HCT116 (cell line): ENCODE data around the gene MOB3A. TPM values are rescaled to one million over a fixed set of nuclear protein-coding genes. Genes with fewer than 3 reads are reported as not detected.

Experiments
- ATAC-seq: fragments of 200-7000 bp; cut with Tn5 transposase; 2 replicates; pipeline ENCODE4 v1.9.1; 2020; ENCODE audit warnings: mild to moderate bottlenecking, moderate library complexity
- BruUV-seq: library from RNA; stranded (reverse); fragments of 400-500 nt; replicated peaks from 2 replicates; lab custom pipeline; 2021; lab: Mats Ljungman, UMichigan
- CTCF ChIA-PET: fragments of 300-600 bp; sonication (Branson Sonifier 250); formaldehyde crosslinking; loops from one replicate; lab custom pipeline; 2021; ENCODE audit warnings: antibody characterized with exemption; lab: Charles Lee
- POLR2A ChIA-PET: fragments of 300-600, 350-600 bp; sonication (Branson Sonifier 250); formaldehyde crosslinking; loops from one replicate; lab custom pipeline; 2021; ENCODE audit warnings: antibody characterized with exemption; lab: Charles Lee
- RAD21 ChIA-PET, 2 experiments: fragments of 300-600 bp; sonication (Branson Sonifier 250); formaldehyde crosslinking; loops; one replicate each; lab custom pipeline; 2023; ENCODE audit warnings: low total read pairs in 2 of 2; ENCODE audit not compliant: uncharacterized antibody in 2 of 2, unreplicated experiment in 2 of 2, low non-redundant PET in 1 of 2; lab: Charles Lee
- DNase-seq: peaks from one replicate; pipeline ENCODE4 v3.0.0-alpha.2; 2010; ENCODE audit warnings: low read depth, low spot score
- H2AFZ ChIP-seq: fragments of 200-600 bp; shearing (Covaris generic), sonication (generic); 2 replicates; pipeline ENCODE4 v1.6.1; 2017; ENCODE audit warnings: low read depth, mixed run types, mixed read lengths, antibody characterized with exemption, low read length; ENCODE audit not compliant: poor library complexity, severe bottlenecking
- H3K27ac ChIP-seq: 2 replicates; pipeline ENCODE4 v1.5.1; 2012; ENCODE audit warnings: low read depth, low read length
- H3K27me3 ChIP-seq: fragments of 200-600 bp; sonication (generic); 2 replicates; pipeline ENCODE4 v1.6.1; 2016; ENCODE audit warnings: mixed run types, low read length, mixed read lengths; ENCODE audit not compliant: insufficient read depth
- H3K36me3 ChIP-seq, 2 experiments: fragments of 200-500 bp in 1 of 2; fragments of 200-600 bp in 1 of 2; sonication (Bioruptor generic) in 1 of 2; sonication (generic) in 1 of 2; 2 replicates each; pipeline versions ENCODE4 v1.5.1 to v1.6.1; 2014 to 2016; ENCODE audit warnings: low read length in 2 of 2, inconsistent platforms in 1 of 2, mixed read lengths in 1 of 2, mixed run types in 1 of 2; ENCODE audit not compliant: insufficient read depth in 2 of 2, control insufficient read depth in 1 of 2
- H3K4me1 ChIP-seq, 2 experiments: fragments of 200-600 bp in 1 of 2; sonication (generic) in 1 of 2; 2 replicates each; pipeline versions ENCODE4 v1.5.1 to v1.6.1; 2012 to 2017; ENCODE audit warnings: low read length in 2 of 2, inconsistent platforms in 1 of 2, mild to moderate bottlenecking in 1 of 2, mixed read lengths in 1 of 2, mixed run types in 1 of 2, moderate library complexity in 1 of 2; ENCODE audit not compliant: insufficient read depth in 2 of 2, control insufficient read depth in 1 of 2
- H3K4me2 ChIP-seq: fragments of 200-600 bp; sonication (generic); 2 replicates; pipeline ENCODE4 v1.6.1; 2017; ENCODE audit warnings: mixed run types, low read length, mixed read lengths
- H3K4me3 ChIP-seq, 2 experiments: fragments of 200-600 bp in 1 of 2; sonication (generic) in 1 of 2; replicated peaks in 1 of 2; 2 replicates each; pipeline ENCODE4 v1.5.1; 2011 to 2016; ENCODE audit warnings: low read length in 2 of 2, control low read depth in 1 of 2, low read depth in 1 of 2, mild to moderate bottlenecking in 1 of 2, mixed read lengths in 1 of 2, mixed run types in 1 of 2
- H3K79me2 ChIP-seq: fragments of 200-600 bp; sonication (generic); 2 replicates; pipeline ENCODE4 v1.6.1; 2017; ENCODE audit warnings: mild to moderate bottlenecking, mixed run types, low read length, moderate library complexity, mixed read lengths; ENCODE audit not compliant: insufficient read depth
- H3K9ac ChIP-seq: fragments of 200-600 bp; sonication (generic); 2 replicates; pipeline ENCODE4 v1.6.1; 2016; ENCODE audit warnings: low read length, mixed read lengths
- H3K9me2 ChIP-seq: fragments of 200-600 bp; sonication (generic), shearing (Covaris generic); 2 replicates; pipeline ENCODE4 v1.6.1; 2017; ENCODE audit warnings: mixed run types, mild to moderate bottlenecking, moderate library complexity; ENCODE audit not compliant: insufficient read depth
- H3K9me3 ChIP-seq, 2 experiments: fragments of 200-500 bp in 1 of 2; fragments of 200-600 bp in 1 of 2; sonication (Bioruptor generic) in 1 of 2; sonication (generic) in 1 of 2; 2 replicates each; pipeline ENCODE4 v1.6.1; 2014 to 2017; ENCODE audit warnings: low read length in 2 of 2, mixed read lengths in 2 of 2, inconsistent platforms in 1 of 2, low read depth in 1 of 2, mild to moderate bottlenecking in 1 of 2, mixed run types in 1 of 2, moderate library complexity in 1 of 2; ENCODE audit not compliant: control insufficient read depth in 1 of 2, insufficient read depth in 1 of 2
- H4K20me1 ChIP-seq: fragments of 200-600 bp; sonication (generic), shearing (Covaris generic); 2 replicates; pipeline ENCODE4 v1.6.1; 2017; ENCODE audit warnings: mixed run types, mild to moderate bottlenecking, moderate library complexity; ENCODE audit not compliant: insufficient read depth
- ELF1 ChIP-seq: IDR thresholded peaks from 2 replicates; pipeline ENCODE4 v1.6.1; 2012; ENCODE audit warnings: low read depth, borderline replicate concordance
- POLR2A ChIP-seq: IDR thresholded peaks from 2 replicates; pipeline ENCODE4 v1.7.0; 2011; ENCODE audit warnings: borderline replicate concordance; ENCODE audit not compliant: insufficient read depth, insufficient read length; ENCODE audit errors: extremely low read depth
- RAD21 ChIP-seq: IDR thresholded peaks from 2 replicates; pipeline ENCODE4 v1.6.1; 2012; ENCODE audit warnings: low read depth, mild to moderate bottlenecking
- REST ChIP-seq: IDR thresholded peaks from 2 replicates; pipeline ENCODE4 v1.6.1; 2012; ENCODE audit warnings: low read depth
- SIN3A ChIP-seq: IDR thresholded peaks from 2 replicates; pipeline ENCODE4 v1.6.1; 2012; ENCODE audit warnings: low read depth
- YY1 ChIP-seq: IDR thresholded peaks from 2 replicates; pipeline ENCODE4 v1.6.1; 2011; ENCODE audit warnings: low read length, low read depth, moderate library complexity, mild to moderate bottlenecking; ENCODE audit not compliant: insufficient replicate concordance; ENCODE audit errors: extremely low read depth
- ZNF274 ChIP-seq: fragments of 200-500 bp; sonication (Bioruptor generic); IDR thresholded peaks from 2 replicates; pipeline ENCODE4 v1.6.1; 2014; ENCODE audit warnings: mild to moderate bottlenecking, low read depth, low read length, inconsistent platforms
- intact Hi-C: fragments of 100-400 bp; cut with micrococcal nuclease; formaldehyde crosslinking; loops from 2 replicates; pipeline ENCODE4 v1.10.0; 2022
- total RNA-seq: library from RNA; stranded (reverse); gene quantifications from one replicate; pipeline ENCODE4 v1.2.1, GENCODE V29; 2021; ENCODE audit not compliant: unreplicated experiment

MOB3A gene
- total RNA-seq, 1 experiment from 2014 or later = 32.1 TPM

DNA sequence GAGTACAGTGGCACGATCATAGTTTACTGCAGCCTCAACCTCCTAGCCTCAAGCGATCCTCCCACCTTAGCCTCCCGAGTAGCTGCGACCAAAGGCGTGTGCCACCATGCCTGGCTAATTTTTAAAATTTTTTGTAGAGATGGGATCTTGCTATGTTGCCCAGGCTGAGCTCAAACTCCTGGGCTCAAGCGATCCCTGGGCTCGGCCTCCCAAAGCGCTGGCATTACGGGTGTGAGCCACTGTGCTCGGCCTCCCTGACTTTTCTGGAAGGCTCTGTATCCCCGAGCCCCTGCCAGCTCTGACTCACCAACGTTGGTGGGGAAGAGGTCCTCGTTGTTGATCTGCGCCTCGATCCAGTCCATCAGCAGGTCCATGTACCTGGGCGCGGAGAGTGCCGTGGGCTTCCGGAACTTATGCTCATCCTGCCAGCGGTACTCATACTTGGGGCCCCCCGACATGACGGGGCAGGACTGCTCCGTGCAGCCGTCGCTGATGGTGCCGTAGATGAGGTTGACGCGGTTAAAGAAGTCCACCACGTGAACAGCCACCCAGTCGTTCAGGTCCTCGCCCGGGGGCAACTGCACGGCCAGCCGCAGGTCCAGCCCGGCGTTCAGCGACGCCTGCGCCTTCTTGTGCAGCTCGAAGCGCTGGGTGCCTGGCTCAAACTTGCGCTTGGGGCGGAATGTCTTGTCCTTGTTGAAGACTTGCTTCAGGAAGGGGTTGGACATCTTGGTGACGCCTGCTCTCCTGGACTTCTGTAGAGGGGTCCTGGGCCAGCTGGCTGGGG, 18.1 kb downstream of the MOB3A start:
- no peak overlapping the region for H3K9ac ChIP-seq
- ATAC-seq = no peak
- no peaks in the 10 kb centered on the region for H3K27me3 ChIP-seq
- H3K4me3 ChIP-seq = no peak overlapping the region
- no peak overlapping the region for H3K27ac ChIP-seq
- TF ChIP-seq ZNF274 (no peak), ELF1 (no peak), REST (no peak), YY1 (no peak), RAD21 (no peak), SIN3A (no peak), POLR2A (no peak)
- TF ChIP-seq, all 23 proteins: peak for 0
- Histone ChIP-seq H3K4me1 (peaks cover 3 to 13% of the 10 kb centered on the region in 2 experiments; a peak in 2 of 4 replicates), H4K20me1 (no peaks in the 10 kb centered on the region), H3K4me2 (no peak overlapping the region), H3K9me3 (no peaks in the 10 kb centered on the region), H3K9me2 (no peaks in the 10 kb centered on the region), H3K79me2 (no peaks in the 10 kb centered on the region), H2AFZ (no peak overlapping the region), H3K36me3 (peaks cover 3 to 4% of the 10 kb centered on the region in 2 experiments; a peak in 2 of 4 replicates)
- DNase-seq = no peak
- RAD21 ChIA-PET = no interaction called here
- CTCF ChIA-PET = no interaction called here
- POLR2A ChIA-PET = no interaction called here
- intact Hi-C loops = no loop called here
- no TSS peak for BruUV-seq
